Activated B cell treated with CpG ODN at 0.5 μM for 24 hours (primary cell): ENCODE results near the gene DGLUCY. TPM values are rescaled to one million over a fixed set of nuclear protein-coding genes. Genes with fewer than 3 reads are reported as not detected.
"Not testable (repeated sequence)": the region's sequence is repeated elsewhere in the genome, so short reads cannot be mapped to it uniquely, and the experiment has no call there.

Experiments used
- ATAC-seq: fragments of 200-7000 bp; cut with Tn5 transposase; one replicate; pipeline ENCODE4 v1.10.0; 2021; ENCODE audit warnings: low read depth, mild to moderate bottlenecking, moderate library complexity
- CTCF ChIA-PET: fragments of 350-600 bp; sonication (Branson Sonifier 250); formaldehyde crosslinking; loops from one replicate; lab custom pipeline; 2021; ENCODE audit warnings: antibody characterized with exemption; lab: Charles Lee
- POLR2A ChIA-PET: fragments of 350-600 bp; sonication (Branson Sonifier 250); formaldehyde crosslinking; loops from one replicate; lab custom pipeline; 2021; ENCODE audit warnings: antibody characterized with exemption; lab: Charles Lee
- DNase-seq: peaks from one replicate; pipeline ENCODE4 v3.0.0; 2022
- H3K27ac Mint-ChIP-seq: one replicate; pipeline ENCODE4 v1.8.0; 2020; ENCODE audit warnings: mixed read lengths
- H3K27me3 Mint-ChIP-seq: one replicate; pipeline ENCODE4 v1.8.0; 2021; ENCODE audit warnings: mixed read lengths
- H3K36me3 Mint-ChIP-seq: one replicate; pipeline ENCODE4 v1.8.0; 2021; ENCODE audit warnings: low read depth, mixed read lengths
- H3K4me1 Mint-ChIP-seq: one replicate; pipeline ENCODE4 v1.8.0; 2021; ENCODE audit warnings: mixed read lengths
- H3K4me3 Mint-ChIP-seq: one replicate; pipeline ENCODE4 v1.8.0; 2020; ENCODE audit warnings: mild to moderate bottlenecking, mixed read lengths
- H3K9me3 Mint-ChIP-seq: one replicate; pipeline ENCODE4 v1.8.0; 2020; ENCODE audit warnings: mixed read lengths
- intact Hi-C: fragments of 100-400 bp; cut with micrococcal nuclease; formaldehyde crosslinking; loops from one replicate; pipeline ENCODE4 v1.15.1; 2024
- total RNA-seq: library from RNA; stranded (reverse); gene quantifications from 2 replicates; pipeline ENCODE4 v1.2.3, GENCODE V29; 2022
- TF ChIP-seq, protein P1 (sequence below): fragments of 200-600 bp; IDR thresholded peaks from one replicate; pipeline ENCODE4 v1.8.0; 2022; ENCODE audit warnings: antibody characterized with exemption, mild to moderate bottlenecking

Gene DGLUCY
- total RNA-seq, 1 donor from 2014 or later, result 92.7 TPM

DNA sequence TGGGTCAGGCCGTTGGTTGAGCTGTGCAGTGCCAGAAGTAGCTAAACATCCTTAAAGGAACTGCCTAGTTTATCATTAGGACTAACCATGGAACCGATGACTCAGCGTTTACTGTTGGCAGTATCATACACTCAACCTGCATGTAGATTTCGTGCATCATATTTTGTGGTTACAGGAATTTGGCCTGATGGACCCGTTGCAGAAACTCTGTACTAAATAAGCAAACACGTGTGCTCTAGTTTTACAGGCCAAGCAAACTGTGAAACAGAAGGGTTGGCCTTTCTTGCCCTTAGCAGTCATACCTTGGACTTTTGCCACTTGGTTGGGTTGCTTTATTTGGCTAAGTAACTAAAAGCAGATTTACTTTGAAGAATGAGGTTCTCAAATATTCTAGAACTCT is 35.6 kb downstream of the DGLUCY start:
- ATAC-seq (no peak), DNase-seq (no peak)
- H3K36me3 Mint-ChIP-seq, result peaks cover 45% of the 10 kb centered on the region
- POLR2A ChIA-PET, result interaction anchor here (0.7 kb wide), 1 partner anchor 53 kb away, joined by 3 read pairs; no protein-coding TSS in a partner anchor
- intact Hi-C loops, result loop anchor here (10.0 kb wide), 1 partner anchor 245 kb away; no protein-coding TSS in a partner anchor
- CTCF ChIA-PET, result no interaction called here
- H3K9me3 Mint-ChIP-seq, result no peaks in the 10 kb centered on the region
- H3K27ac Mint-ChIP-seq, result no peak overlapping the region
- H3K27me3 Mint-ChIP-seq, result no peaks in the 10 kb centered on the region
- H3K4me1 Mint-ChIP-seq, result peaks cover 2% of the 10 kb centered on the region
- no peak overlapping the region for H3K4me3 Mint-ChIP-seq
- TF ChIP-seq, protein P1, sequence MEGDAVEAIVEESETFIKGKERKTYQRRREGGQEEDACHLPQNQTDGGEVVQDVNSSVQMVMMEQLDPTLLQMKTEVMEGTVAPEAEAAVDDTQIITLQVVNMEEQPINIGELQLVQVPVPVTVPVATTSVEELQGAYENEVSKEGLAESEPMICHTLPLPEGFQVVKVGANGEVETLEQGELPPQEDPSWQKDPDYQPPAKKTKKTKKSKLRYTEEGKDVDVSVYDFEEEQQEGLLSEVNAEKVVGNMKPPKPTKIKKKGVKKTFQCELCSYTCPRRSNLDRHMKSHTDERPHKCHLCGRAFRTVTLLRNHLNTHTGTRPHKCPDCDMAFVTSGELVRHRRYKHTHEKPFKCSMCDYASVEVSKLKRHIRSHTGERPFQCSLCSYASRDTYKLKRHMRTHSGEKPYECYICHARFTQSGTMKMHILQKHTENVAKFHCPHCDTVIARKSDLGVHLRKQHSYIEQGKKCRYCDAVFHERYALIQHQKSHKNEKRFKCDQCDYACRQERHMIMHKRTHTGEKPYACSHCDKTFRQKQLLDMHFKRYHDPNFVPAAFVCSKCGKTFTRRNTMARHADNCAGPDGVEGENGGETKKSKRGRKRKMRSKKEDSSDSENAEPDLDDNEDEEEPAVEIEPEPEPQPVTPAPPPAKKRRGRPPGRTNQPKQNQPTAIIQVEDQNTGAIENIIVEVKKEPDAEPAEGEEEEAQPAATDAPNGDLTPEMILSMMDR, result no peak

DNA sequence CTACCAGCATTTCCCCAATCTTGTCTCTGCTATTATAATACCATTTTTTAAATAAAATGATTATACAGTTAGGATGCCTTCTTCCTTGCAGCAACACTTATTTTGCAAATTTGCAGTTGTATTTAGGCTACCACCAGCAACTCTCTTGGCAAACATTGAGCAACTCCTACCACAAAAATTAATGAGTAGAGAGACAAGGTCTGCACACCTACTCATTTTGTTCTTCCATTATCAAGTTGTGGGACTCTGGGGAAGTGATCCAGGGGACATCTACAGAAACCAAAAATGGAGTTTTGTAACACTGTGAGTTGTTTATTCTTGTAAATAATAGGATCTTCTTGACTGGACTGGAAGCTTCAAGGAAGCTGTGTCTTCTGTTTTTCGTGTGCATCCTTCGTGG is 38.6 kb downstream of the DGLUCY start:
- intact Hi-C loops, result no loop called here
- ChIA-PET POLR2A (interaction anchor here (0.5 kb wide), 1 partner anchor 108 kb away, joined by 5 read pairs; no protein-coding TSS in a partner anchor), CTCF (no interaction called here)
- Mint-ChIP-seq H3K4me3 (no peak overlapping the region), H3K4me1 (peaks cover 4% of the 10 kb centered on the region), H3K27ac (no peak overlapping the region), H3K36me3 (peaks cover 24% of the 10 kb centered on the region), H3K27me3 (no peaks in the 10 kb centered on the region), H3K9me3 (no peaks in the 10 kb centered on the region)
- DNase-seq (no peak), ATAC-seq (no peak)
- TF ChIP-seq, protein P1, result no peak

DNA sequence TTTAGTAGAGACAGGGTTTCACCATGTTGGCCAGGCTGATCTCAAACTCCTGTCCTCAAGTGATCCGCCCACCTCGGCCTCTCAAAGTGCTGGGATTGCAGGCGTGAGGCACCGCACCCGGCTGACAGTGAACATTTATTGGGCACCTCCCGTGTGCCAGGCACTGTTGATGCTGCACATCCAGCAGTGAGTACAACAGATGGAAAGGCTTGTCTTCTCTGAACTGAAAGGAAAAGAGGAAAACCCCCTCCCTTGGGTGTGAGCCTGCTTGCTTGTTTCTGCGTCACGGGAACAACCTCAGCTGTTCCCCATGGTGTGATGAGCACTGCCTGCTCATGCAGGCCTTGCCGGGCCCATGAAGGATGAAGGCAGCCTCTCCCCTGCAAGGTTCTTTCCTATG is 39.5 kb downstream of the DGLUCY start:
- Mint-ChIP-seq H3K4me3 (no peak overlapping the region), H3K4me1 (peaks cover 4% of the 10 kb centered on the region), H3K27me3 (no peaks in the 10 kb centered on the region), H3K27ac (no peak overlapping the region), H3K36me3 (peaks cover 30% of the 10 kb centered on the region), H3K9me3 (no peaks in the 10 kb centered on the region)
- TF ChIP-seq, protein P1, result no peak
- ATAC-seq (no peak), DNase-seq (no peak)
- ChIA-PET CTCF (no interaction called here), POLR2A (no interaction called here)
- intact Hi-C loops, result no loop called here

DNA sequence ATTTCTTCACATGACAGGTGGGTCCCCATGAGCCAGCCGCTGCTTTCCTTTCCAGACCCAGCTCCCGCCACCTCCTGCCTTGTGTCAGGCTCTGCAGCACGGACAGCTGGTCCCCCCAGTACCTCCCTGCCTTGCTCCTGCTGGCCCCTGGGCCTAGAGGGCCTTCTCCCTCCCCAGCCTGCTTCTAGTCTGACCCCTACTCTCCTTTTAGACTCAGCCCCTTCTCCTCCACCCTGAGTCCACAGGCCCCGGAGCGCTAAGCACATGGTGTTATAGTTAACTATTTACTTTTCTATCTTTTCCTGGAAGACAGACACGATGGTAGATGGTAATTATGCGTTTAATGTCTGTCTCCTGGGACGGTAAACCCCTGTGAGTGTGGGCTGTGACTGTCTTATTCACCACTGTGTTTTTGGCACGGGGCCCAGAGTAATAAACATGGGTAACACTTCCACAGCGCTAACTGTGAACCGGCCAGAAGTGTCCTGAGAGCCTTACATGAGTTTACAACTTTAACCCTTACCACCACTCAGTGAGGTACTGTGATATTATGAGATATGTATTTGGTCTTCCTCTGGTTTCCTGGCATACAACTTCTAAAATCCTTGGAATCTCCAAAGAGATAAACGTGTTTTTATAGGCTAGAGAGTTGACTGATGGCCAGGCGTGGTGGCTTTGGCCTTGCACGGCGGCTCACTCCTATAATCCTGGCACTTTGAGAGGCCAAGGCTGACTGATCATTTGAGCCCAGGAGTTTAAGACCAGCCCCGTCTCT is 41.2 kb downstream of the DGLUCY start:
- peaks cover 43% of the 10 kb centered on the region for H3K36me3 Mint-ChIP-seq
- peaks cover 7% of the 10 kb centered on the region for H3K4me1 Mint-ChIP-seq
- CTCF ChIA-PET, result interaction anchor here (1.2 kb wide), 1 partner anchor 252 kb away, joined by 3 read pairs; no protein-coding TSS in a partner anchor
- no peaks in the 10 kb centered on the region for H3K27me3 Mint-ChIP-seq
- POLR2A ChIA-PET, result no interaction called here
- TF ChIP-seq, protein P1, result no peak
- no peak for ATAC-seq
- no peaks in the 10 kb centered on the region for H3K9me3 Mint-ChIP-seq
- DNase-seq, result no peak
- no peak overlapping the region for H3K4me3 Mint-ChIP-seq
- intact Hi-C loops, result no loop called here
- no peak overlapping the region for H3K27ac Mint-ChIP-seq

DNA sequence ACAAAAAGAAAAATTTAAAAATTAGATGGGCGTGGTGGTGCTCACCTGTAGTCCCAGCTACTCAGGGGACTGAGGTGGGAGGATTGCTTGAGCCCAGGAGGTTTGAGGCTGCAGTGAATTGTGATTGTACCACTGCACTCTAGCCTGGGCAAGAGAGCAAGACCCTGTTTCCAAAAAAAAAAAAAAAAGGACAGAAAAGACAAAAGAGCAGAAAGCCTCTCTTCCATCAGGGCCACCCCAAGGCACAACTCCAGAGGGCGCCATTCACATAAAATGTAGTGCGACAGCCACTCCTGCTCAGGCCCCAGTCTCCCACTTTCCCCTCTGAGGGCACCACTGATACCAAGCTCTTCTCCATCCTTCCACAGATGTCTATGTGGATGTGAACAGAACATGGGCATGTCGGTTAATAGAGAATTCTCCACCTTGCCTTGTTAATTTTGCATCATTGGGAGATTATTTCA is 41.8 kb downstream of the DGLUCY start:
- Mint-ChIP-seq H3K9me3 (no peaks in the 10 kb centered on the region), H3K27ac (no peak overlapping the region), H3K27me3 (no peaks in the 10 kb centered on the region), H3K4me3 (no peak overlapping the region), H3K36me3 (peaks cover 48% of the 10 kb centered on the region), H3K4me1 (peaks cover 7% of the 10 kb centered on the region)
- TF ChIP-seq, protein P1, result no peak
- ChIA-PET POLR2A (no interaction called here), CTCF (no interaction called here)
- DNase-seq (no peak), ATAC-seq (no peak)
- intact Hi-C loops, result no loop called here

DNA sequence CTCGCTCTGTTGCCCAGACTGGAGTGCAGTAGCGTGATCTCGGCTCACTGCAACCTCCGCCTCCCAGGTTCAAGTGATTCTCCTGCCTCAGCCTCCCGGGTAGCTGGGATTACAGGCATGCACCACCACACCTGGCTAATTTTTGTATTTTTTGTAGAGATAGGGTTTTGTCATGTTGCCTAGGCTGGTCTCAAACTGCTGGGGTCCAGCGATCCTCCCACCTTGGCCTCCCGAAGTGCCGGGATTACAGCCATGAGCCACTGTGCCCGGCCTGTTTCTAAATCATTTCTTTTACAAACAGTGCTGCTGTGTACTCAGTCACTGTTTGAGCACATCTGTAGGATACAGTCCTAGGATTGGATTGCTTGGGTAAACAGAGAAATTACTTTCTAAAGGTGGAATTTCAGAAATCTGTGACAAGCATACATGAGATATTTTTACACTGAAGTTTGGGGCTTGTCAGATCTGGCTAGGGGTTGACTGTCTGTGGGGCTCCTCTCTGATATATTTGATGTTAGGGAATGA is 42.3 kb downstream of the DGLUCY start:
- POLR2A ChIA-PET, result interaction anchor here (0.7 kb wide), 1 partner anchor 255 kb away, joined by 4 read pairs; no protein-coding TSS in a partner anchor
- peaks cover 49% of the 10 kb centered on the region for H3K36me3 Mint-ChIP-seq
- CTCF ChIA-PET, H3K4me3 Mint-ChIP-seq, H3K9me3 Mint-ChIP-seq, H3K27me3 Mint-ChIP-seq, intact Hi-C loops, ATAC-seq, H3K27ac Mint-ChIP-seq, H3K4me1 Mint-ChIP-seq, DNase-seq: not testable (repeated sequence)

DNA sequence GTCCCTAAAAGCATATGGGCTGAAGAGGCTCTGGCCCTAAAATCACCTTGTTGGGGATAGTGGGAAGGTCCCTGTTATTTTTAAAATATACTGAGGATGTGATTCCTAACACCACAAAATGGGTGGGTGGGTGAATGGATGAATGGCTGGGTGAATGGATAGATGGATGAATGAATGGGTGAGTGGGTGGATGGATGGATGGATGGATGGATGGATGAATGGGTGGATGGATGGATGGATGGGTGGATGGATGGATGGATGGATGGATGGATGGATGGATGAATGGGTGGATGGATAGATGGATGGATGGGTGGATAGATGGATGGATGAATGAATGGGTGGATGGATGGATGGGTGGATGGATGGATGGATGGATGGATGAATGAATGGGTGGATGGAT is 43.0 kb downstream of the DGLUCY start:
- H3K27me3 Mint-ChIP-seq, DNase-seq, H3K4me3 Mint-ChIP-seq, H3K9me3 Mint-ChIP-seq, H3K4me1 Mint-ChIP-seq, intact Hi-C loops, POLR2A ChIA-PET, ATAC-seq, H3K27ac Mint-ChIP-seq: not testable (repeated sequence)
- CTCF ChIA-PET, result interaction anchor here (1.4 kb wide), 1 partner anchor 254 kb away, joined by 7 read pairs; no protein-coding TSS in a partner anchor
- peaks cover 54% of the 10 kb centered on the region for H3K36me3 Mint-ChIP-seq
